DMS53 treated with DMSO at 0.1 percent for 48 hours (cell line): ENCODE measurements around the gene LEMD3.

Source experiments
- DNase-seq: peaks from one replicate; lab custom pipeline; 2025; ENCODE audit not compliant: unreplicated experiment; lab: John Stamatoyannopoulos, UW

LEMD3 gene

DNA sequence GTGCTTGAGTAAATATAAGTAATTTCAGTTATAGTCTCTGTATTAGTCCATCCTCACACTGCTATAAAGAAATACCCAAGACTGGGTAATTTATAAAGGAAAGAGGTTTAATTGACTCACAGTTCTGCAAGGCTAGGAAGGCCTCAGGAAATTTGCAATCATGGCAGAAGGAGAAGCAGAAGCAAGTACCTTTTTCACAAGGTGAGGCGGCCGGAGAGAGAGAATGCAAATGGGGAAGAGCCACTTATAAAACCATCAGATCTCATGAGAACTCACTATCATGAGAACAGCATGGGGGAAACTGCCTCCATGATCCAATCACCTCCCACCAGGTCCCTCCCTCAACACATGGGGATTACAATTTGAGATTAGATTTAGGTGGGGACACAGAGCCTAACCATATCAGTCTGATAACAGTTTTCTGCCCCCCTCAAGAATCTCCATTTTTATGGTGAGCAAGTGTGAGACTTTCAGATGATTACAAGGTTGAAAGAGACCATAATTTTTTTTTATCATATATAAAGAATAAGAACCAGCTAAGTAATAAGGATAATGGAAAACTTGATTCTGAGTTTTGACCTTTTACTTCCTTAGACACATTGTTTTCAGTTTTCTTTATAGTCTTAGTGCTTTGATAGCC lies 35.6 kb downstream of the LEMD3 start:
- no peak for DNase-seq

DNA sequence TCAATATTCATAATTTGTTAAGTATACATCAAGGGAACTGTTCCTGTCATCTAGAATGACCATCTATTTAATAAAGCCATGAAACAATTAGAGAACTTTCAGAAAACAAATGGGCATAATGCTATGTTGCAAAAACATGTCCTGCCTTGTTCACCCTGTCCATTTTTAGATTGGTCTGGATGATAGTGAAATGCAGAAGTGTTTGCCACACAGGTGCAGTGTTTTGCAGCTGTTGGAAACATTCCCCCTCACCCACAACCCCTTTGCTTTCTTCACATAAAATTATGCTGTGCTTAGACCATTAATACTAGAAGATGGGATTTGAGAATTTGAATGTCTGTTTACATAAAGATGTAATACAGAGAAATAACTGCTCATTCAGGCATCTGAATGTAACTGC lies 36.5 kb downstream of the LEMD3 start:
- DNase-seq: no peak

- no peak for DNase-seq
Measured at GRCh38 chr12:65208125-65208524, 38.7 kb downstream of the LEMD3 start.

- DNase-seq: no peak
Measured at GRCh38 chr12:65208964-65209654, 39.7 kb downstream of the LEMD3 start.

DNA sequence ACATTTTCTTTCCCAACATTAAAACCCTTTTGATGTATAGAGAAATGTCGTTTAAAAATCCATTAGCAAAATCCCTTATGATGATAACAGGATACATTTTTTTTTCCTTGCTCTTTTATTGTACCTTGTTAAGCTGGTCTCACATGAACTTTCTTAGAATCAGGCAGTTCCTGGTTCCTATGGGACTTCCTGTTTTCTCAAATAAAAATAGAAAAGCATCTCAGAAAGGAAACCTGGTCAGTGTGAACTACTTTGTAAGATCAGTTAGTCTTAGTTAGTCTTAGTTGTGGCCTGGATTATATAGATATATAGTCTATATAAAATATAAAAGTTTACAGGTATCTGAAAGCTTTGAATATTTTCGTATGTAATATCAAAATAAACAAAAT lies 40.3 kb downstream of the LEMD3 start:
- DNase-seq: no peak

DNA sequence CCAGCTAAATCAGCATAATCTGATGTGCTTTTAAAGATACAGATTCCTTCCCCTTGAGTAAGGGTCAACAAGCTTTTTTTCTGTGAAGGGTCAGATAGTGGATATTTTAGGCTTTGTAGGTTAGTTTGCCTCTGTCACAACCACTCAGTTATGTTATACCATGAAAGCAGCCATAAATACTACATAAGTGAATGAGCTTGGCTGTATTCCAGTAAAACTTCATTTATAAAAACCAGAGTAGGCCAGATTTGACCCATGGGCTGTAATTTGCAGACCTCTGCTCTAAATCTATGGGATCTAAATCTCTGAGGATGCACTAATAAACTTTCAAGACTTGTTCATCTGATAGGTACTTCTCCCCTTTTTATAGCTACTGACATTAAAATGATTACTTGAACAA lies 47.7 kb downstream of the LEMD3 start:
- DNase-seq: no peak

DNA sequence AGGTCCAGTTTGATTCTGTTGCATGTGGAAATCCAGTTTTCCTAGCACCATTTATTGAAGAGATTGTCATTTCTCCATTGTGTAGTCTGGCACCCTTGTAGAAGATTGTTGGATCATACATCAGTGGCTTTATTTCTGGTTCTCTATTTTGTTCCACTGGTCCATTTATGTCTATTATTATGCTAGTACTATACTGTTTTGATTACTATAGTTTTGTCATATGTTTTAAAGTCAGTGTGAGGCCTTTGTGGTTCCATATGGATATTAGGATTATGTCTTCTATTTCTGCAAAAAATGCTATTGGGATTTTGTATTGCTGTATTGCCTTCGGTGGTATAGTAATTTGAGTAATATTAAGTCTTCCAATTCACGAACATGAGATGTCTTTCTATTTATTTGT lies 51.4 kb downstream of the LEMD3 start:
- DNase-seq: no peak

DNA sequence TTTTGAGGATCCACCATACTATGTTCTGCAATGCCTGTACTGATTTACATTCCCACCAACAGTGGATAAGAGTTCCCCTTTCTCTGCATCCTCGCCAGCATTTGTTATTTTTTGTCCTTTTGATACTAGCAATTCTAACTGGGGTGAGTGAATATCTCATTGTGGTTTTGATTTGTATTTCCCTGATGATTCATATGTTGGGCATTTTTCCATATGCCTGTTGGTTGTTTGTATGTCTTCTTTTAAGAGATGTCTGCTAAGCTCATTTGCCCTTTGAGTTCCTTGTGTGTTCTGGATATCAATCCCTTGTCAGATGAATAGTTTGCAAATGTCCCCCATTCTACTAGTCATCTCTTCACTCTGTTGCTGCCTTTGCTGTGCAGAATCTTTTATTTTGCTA lies 60.1 kb downstream of the LEMD3 start:
- no peak for DNase-seq

DNA sequence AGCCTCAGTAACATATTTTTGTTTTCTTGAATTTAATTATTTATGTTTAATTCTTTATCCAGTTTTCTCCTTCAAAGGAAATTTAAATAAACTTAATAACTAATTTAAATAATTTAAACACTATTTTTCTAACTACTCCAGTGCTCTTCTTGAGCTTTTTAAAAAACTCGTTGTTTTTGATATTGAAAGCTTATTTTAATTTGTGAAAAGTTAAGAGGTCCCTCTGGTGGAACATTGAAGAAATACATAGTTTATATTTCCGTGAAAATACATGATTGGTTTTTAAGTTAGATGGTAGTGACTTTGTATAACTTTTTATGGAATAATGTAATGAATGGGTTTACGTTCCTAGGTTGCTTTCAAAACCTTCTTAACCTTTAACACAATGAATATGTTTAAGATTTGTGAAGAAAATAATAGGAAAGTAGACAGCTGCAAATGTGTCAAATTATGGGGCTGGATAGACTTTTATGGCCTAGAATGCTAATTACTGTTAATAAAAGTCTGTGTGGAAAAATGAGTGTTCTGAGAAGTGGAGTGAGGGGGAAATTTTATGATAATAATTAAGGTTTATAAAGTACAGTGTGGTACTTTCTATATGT lies 63.2 kb downstream of the LEMD3 start:
- peak; percentile 14 for DNase-seq

DNA sequence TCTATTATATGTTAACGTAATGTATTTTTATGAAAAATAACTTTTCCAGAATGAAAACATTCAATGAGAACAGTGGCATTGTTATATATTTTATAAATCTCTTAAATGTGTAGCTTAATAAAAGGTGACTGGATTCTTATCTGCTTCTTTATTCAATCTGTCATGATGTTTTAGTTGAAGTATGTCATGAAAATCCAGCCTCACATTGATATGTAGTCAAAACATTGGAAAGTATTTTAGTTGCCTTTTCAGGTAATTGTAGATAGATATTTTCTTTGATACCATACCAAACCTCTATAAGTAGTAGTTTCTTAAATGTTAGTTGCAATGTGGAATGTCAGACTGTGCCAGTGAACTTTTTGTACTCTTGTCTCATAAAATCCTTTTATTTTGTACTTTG lies 67.8 kb downstream of the LEMD3 start:
- DNase-seq: no peak

DNA sequence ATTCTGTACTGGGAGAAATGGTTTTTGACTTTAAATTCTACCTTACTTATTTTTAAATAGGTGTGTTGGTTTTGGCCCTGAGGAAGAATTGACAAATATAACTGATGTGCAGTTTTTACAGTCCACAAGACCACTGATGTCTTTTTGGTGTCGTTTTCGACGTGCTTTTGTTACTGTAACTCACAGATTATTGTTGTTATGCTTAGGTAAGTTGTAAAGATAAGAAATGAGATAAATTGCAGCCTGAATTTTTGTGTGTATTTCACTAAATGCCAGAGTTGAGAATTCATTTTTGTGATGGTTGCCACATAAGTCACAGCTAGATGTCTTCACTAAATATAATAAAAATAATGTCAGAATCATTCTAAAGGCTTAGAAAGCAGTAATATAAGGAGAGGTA lies 69.2 kb downstream of the LEMD3 start:
- no peak for DNase-seq

GRCh38 chr12:65248656-65249633 lies 79.6 kb downstream of the LEMD3 start:
- no peak for DNase-seq

- no peak for DNase-seq
Measured at GRCh38 chr12:65252515-65252914, 83.1 kb downstream of the LEMD3 start.

DNA sequence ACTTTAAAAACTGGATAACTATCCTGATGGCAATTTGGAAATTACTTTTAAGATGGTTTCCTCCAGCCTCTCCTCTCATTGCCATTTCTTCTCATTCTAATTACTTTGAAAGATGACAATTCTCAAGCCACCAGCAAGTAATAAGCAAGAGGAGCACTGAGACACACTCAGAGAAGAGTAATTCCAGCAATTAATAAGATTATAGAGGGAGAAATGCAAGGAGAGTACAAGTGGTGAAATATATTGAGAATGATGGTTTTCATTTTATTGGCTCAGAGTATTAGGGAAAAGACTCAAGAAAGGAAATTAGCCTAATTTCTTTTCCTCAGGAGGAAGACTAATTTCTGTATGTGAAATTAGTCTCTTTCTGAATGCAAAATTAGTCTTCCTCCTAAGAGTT lies 88.6 kb downstream of the LEMD3 start:
- no peak for DNase-seq

GRCh38 chr12:65259501-65259900 lies 90.1 kb downstream of the LEMD3 start:
- DNase-seq: no peak

DNA sequence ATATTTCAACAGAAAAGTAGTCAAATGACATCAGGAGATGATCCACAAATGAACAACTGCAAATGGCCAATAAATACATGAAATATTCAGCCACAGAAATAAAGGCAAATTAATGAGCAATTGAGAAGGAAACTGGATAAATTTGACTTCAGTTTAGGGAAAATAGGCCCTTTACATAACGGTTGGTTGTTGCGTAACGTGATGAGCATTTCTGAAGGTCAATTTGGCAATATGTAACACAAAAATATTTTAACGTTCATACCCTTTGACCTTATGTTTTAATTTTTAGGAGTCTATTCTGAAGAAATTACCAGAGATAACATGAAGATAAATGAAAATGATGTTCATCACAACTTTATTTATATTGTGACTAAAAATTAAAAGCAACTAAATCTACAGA lies 94.4 kb downstream of the LEMD3 start:
- no peak for DNase-seq

- no peak for DNase-seq
Measured at GRCh38 chr12:65266408-65266807, 97.0 kb downstream of the LEMD3 start.

- DNase-seq: no peak
Measured at GRCh38 chr12:65269603-65270002, 100.2 kb downstream of the LEMD3 start.

- no peak for DNase-seq
Measured at GRCh38 chr12:65274602-65275272, 105.4 kb downstream of the LEMD3 start.

- DNase-seq: no peak
Measured at GRCh38 chr12:65275627-65276026, 106.2 kb downstream of the LEMD3 start.
